HG03045 (cell line): ENCODE data around the gene NFATC4.
"Not testable (repeated sequence)": the region's sequence is repeated elsewhere in the genome, so short reads cannot be mapped to it uniquely, and the experiment has no call there.

Experiments
- ATAC-seq: cut with Tn5 transposase; IDR thresholded peaks from one replicate; pipeline ENCODE4 v1.9.1; 2021; ENCODE audit warnings: mild to moderate bottlenecking, moderate library complexity; ENCODE audit not compliant: unreplicated experiment

Gene NFATC4

GRCh38 chr14:24385524-24385923 lies 17.5 kb downstream of the NFATC4 start:
- no peak for ATAC-seq

- no peak for ATAC-seq
Measured at GRCh38 chr14:24387009-24387345, 19.0 kb downstream of the NFATC4 start.

DNA sequence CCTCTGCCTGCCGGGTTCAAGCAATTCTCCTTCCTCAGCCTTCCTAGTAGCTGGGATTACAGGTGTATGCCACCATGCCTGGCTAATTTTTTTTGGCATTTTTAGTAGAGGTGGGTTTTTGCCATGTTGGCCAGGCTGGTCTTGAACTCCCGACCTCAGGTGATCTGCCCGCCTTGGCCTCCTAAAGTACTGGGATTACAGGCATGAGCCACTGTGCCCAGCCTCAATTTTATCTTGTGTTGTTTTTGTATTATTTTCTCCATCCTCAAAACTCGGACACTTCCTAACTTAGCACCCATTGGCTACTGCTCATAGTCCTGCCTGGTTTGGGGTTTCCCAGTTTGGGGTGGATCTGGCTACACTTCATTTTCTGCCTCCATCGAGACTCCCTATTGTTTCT lies 19.6 kb downstream of the NFATC4 start:
- ATAC-seq, result not testable (repeated sequence)

GRCh38 chr14:24388474-24389179 lies 20.6 kb downstream of the NFATC4 start:
- ATAC-seq, result no peak

- ATAC-seq, result no peak
Measured at GRCh38 chr14:24389226-24389848, 21.4 kb downstream of the NFATC4 start.

DNA sequence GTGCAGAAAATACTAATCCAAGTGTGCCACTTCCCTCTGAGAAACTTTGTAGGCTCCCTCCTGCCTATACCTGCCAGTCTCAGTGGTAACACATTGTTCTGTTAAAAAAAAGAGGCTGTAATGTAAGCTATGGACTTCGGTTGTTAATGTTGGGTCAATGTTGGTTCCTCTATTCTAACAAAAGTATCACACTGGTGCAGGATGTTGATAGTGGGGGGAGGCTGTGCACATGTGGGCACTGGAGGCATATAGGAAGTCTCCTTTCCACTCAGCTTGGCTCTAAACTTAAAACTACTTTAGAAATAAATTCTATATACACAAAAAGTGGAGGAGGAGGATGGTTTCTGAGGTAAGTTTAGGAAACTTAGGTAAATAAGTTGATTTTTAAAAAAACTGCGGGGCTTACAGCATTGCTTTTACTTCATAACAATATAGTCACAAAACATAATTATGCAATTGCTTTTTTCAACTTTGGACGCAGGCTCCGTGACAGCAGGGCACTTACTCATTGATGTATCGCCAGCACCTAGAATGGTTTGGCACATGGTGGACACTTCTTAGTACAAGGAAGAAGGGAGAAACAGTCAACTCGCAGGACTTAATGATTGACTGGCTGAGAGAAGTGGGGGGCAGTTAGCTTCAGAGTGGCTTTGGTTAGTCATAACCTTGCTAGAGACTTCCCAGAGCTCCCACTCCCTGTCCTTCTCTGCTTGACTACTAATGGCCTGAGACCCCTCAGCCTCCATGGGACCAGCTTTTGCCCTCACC lies 22.9 kb downstream of the NFATC4 start:
- no peak for ATAC-seq

GRCh38 chr14:24392325-24393091 lies 24.5 kb downstream of the NFATC4 start:
- no peak for ATAC-seq

DNA sequence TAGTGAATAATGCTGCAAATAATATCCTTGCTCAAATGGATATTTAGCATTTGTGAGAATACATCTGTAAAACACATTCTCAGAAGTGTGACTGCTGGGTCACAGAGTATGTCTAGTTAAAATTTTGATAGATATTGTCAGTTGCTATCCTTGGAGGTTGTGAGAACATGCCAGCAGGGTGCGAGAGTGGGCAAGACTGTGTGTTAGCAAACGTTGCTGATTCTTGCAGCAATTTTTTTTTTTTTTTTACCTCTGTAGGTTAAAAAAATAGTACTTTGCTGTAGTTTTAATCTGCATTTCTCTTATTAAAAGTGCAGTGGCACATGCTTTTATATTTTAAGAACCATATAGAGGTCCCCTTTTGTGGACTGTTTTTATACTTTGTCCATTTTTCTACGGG lies 26.3 kb downstream of the NFATC4 start:
- ATAC-seq, result no peak

DNA sequence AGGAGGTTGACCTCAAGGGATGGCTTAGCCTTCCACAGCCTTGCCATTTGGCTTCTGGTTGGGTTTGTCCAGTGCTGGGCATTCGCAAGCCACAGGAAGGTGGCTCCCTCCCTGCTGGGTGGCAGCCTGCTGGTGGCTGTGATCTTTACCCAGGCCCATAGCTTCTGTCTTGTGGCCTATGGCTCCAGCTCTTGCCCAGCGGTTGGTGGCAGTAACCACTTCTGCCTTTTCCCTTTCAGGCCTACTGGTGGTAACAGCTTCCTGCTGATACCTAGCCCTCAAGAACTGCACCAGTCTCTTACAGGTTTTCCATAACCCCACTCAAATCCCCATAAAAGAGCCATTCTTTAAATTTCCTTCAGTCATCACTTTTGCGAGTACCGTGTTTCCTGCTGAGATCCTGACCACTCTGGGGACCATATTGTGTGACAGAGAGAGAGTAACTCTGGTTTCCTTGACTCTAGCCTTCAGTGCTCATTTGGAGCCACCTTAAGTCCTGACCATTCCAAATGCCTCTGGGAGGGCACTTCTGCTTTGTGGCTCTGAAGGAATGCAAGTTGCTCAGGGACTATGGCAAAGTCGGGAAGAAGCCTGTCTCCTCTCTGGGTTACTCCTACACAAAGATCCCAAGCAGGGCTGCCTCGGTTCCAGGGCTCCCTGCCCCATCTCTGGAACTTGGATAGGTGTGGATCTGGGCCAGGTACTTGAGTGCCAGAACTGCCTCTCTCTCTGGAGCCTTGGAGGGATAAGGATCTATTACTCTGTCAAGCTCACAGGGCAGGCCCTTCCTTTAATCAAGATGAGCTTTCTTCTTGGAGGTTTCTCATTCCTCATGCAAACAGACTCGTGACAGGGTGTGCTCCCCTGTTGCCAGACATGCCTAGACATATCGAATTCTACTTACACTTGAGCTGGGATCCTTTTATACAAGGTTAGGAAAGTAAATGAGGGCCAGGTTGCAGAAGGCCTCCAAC lies 27.9 kb downstream of the NFATC4 start:
- no peak for ATAC-seq

GRCh38 chr14:24397639-24398292 lies 29.8 kb downstream of the NFATC4 start:
- no peak for ATAC-seq

GRCh38 chr14:24398293-24398652 lies 30.3 kb downstream of the NFATC4 start:
- ATAC-seq, result no peak

DNA sequence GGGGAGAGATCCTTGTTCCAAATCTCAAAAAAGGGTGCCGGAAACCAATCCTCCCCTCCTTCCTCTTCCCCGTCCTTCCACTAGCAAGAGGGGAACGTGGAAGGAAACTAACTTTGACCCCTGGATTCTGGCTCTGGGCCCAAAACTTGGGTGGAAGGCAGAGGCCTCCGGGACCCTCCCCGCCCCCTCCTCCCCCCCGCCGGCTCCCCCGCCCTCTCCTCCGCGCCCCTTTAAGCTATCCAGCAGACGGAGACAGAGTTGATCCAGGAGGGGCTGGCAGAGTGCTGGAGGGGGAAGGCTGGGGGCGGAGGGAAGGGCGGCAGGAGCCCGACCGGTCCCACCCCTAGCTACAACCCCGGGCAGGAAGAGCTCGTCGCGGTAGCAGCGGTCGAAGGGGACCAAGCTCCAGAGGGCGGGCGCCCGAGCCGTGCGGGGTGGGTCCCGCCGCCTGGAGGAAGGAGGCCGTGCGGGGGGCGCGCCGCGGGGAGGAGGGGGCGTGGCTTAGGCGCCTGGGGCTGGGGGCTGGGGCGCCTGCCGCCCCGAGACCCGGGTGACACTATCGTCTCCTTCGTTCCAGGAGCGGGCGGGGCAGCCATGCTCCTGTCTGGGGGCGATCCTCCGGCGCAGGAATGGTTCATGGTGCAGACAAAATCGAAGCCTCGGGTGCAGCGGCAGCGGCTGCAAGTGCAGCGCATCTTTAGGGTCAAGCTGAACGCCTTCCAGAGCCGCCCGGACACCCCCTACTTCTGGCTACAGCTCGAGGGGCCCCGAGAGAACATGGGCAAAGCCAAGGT lies 30.9 kb downstream of the NFATC4 start, which contains the start of gene NYNRIN:
Gene NYNRIN, plus strand, starts transcription at position 351 of the 794 bp plus-strand sequence. Its CDS starts 244 bp downstream, at position 595.
- ATAC-seq, result no peak

- ATAC-seq, result no peak
Measured at GRCh38 chr14:24399447-24399822, 31.5 kb downstream of the NFATC4 start.

- ATAC-seq, result no peak
Measured at GRCh38 chr14:24399999-24400718, 32.2 kb downstream of the NFATC4 start.

- ATAC-seq, result no peak
Measured at GRCh38 chr14:24401810-24402702, 34.1 kb downstream of the NFATC4 start.

DNA sequence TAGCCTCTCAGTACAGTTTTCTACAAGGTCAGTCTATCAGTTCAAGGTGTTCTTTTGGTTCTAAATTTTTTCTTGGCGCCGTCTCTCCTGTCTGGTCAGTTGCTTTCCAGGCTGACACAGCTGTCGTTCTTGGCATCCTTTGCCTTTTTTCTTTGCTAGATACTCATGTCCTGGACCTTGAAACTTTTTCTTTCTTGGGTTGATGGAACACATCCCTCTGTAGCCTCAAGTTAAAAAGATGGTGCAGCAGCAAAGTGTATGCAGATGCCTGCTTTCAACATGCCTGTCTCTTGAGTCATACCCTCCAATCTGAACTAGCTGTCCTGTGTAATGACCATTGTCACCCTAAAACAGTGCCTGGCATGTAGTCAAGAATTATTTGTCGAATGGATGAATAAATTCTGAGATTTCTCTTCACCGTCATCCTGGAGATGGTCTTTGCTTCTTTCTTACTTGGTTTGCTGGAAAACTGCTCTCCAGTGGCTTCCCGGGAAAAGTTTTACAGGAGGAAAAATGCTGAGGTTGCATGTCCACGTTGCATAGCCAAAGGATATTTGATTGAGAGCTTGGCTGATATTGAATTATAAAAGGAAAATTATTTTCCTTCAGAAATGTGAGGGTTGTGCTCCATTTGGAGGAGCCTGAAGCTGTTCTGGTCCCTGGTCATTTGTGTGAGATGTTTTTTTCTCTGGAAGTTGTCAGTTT lies 35.5 kb downstream of the NFATC4 start:
- ATAC-seq, result no peak

GRCh38 chr14:24404814-24405213 lies 36.8 kb downstream of the NFATC4 start:
- ATAC-seq, result no peak
